GM21717 (cell line): ENCODE data around the gene STRIP2.
"Not testable (repeated sequence)": the region's sequence is repeated elsewhere in the genome, so short reads cannot be mapped to it uniquely, and the experiment has no call there.

Experiments used
- ATAC-seq: cut with Tn5 transposase; IDR thresholded peaks from one replicate; pipeline ENCODE4 v1.9.1; 2021; ENCODE audit warnings: mild to moderate bottlenecking, moderate library complexity; ENCODE audit not compliant: unreplicated experiment

Gene STRIP2

DNA sequence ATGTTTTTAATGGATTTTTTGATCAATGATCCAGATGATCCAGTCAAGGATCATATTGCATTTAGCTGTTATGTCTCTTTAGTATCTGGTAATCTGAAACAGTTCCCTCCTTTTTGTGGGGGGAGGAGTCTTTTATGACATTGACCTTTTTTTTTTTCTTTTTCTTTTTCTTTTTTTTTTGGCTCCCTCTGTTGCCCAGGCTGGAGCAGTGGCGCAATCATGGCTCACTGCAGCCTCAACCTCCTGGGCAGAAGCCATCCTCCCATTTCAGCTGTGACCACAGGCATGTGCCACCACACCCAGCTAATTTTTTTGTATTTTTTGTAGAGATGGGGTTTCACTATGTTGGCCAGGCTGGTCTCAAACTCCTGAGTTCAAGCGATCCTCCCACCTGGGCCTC lies 90.2 kb downstream of the STRIP2 start:
- ATAC-seq = not testable (repeated sequence)

DNA sequence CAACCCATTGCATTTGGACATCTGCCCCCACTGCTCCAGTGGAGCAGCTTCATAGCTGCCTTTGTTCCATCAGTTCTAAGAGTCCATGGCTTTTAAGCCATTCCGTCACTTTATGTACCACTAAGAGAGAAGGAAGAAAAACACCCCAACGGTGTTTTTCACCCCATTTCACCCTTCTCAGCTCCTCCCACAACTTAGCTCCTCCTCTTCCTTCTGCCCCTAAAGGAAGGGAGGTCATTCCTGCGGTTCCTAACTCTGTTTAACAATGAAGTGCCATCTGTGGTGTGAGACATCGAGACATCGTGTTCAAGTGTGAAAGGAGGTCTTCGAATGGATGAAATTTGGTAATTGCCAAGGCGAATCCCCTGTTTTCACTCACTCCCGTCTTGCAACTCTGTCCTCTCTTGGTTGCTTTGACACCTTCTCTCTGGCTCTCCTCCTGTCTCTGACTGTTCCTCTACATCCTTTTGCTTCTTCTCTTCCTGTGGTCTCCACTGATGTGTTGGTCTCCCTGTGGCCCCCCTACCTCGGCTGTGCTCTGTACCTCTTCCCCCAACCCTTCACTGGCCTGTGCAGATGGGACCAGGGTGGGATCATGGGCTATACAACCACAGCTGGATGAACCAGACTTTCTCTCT lies 91.1 kb downstream of the STRIP2 start:
- no peak for ATAC-seq

DNA sequence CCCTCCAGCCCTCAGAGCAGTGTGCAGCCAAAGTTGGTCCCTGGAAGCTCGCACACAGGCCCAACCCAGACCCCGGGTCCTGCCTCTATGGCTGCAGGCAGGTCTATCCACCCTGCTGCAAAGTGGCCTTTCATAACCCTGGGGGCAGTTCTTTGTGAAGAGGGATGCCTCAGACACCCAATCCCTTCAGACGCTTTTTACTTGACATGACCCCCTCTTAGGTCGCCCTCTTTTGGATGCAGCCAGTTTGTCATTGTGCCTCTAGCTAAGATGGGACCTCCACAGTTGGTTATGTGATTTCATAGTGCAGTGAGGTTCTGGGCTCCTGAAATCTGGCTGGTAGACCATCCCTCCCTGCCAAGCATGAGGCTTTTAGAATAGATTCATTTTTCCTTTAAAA lies 95.4 kb downstream of the STRIP2 start:
- ATAC-seq = no peak

DNA sequence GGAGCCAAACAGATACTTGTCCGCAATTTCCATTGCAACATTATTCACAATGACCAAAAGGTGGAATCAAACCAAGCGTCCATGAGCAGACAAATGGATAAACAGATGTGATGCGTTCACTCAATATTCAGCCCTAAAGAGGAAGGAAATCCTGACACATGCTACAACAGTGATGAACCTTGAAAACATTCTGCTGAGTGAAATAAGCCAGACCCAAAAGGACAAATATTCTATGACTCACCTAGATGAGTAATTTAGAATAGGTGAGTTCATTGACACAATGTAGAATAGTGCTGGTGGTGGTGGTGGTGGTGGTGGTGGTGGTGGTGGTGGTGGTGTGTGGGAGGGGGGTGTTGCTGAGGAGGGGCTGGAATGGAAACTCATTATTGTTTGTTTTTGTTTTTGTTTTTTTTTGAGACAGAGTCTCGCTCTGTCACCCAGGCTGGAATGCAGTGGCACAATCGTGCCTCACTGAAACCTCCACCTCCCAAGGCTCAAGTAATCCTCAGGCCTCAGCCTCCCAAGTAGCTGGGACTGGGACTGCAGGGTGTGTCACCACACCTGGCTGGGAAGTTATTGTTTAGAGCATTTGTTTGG lies 96.7 kb downstream of the STRIP2 start:
- ATAC-seq = no peak

DNA sequence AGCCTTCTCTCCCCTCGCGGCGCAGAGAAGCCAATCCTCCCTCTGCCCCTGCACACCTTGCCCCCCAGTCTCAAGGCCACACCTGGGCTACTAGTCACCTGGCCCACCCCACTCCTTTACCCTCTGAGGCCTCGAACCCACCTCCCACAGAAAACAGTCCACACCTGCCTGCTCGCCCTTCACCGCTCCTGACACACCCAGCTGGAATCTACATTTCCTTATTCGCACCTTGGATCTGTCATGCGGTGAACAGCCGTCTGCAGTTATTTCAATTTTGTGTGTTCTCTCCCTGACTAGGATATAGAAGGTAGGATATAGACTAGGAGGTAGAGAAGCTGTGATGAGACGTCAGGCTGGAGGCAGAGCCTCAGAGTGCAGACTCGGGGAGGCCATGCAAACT lies 97.5 kb downstream of the STRIP2 start:
- ATAC-seq = no peak

DNA sequence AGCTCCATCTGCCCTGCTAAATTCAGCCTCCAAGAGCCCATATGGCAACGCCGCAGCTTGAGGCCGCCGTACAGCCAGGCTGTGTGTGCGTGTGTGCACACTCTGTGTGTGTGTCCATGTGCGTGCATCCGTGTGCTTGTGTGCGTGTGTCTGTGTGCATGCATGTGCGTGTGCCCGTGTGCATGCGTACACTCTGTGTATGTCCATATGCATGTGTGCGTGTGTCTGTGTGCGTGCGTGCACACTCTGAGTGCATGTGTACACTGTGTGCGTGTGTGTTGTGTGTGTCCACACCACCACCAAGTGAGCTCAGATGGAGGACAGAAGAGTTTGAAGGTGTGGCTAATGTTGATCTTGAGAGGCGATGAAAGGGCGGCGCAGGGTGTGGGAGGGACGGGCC lies 98.1 kb downstream of the STRIP2 start:
- ATAC-seq = no peak

DNA sequence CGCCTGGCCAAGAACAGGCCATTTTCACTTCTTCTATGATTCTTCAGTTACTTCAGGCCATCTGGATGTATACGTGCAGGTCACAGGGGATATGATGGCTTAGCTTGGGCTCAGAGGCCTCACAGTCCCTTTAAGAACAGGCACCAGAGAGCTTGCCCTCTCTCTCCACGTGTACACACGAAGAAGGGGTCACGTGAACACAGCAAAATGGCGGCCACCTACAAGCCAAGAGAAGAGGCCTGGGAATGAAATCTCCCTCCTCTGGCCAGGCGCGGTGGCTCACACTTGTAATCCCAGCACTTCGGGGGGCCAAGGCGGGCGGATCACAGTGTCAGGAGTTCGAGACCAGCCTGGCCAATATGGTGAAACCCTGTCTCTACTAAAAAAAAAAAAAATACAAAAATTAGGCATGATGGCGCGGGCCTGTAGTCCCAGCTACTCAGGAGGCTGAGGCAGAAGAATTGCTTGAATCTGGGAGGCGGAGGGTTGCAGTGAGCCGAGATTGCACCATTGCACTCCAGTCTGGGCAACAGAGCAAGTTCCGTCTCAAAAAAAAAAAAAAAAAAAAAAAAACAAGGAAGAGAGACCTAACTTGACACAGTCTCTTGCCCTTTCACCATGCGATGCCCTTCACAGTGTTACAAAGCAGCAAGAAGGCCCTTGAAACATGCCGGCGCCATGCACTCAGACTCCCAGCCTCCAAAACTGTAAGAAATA lies 100.5 kb downstream of the STRIP2 start:
- ATAC-seq = not testable (repeated sequence)

DNA sequence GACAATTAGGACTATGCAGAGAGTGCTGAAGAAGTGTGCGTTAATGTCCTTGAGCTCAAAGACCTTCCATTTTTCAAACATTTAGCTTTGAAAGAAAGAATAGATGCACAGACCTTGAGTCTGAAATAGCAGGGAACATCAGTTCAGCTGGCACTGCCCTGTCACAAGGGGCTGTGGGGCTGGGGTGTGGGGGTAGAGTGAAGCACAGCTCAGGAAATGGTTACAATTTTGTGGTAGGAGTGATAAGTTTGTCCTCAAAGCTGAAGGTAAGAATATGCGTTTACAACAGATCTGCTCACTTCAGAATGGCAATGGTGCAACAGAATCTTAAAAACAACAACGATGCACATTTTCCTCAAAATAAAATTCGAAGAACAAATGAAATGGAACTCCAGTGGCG lies 101.7 kb downstream of the STRIP2 start:
- ATAC-seq = no peak

DNA sequence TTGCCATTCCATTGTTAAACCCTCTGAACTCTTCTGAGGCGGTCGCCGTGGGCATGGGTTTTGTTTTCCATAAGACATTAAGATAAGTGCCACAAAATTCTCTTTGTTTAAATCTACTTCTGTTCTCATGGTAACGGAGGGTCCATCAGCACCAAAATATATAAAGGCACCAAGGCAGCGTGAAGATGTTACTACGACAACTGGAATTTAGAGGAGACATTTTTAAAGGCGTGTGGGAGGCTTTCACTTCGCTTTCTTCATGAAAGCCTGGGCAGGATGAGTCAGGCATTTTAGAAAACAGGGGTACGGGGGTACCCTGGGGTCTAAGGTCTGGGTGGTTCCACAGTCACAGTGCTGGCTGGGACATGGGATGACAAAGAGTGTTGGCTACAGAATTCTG lies 102.1 kb downstream of the STRIP2 start:
- no peak for ATAC-seq
